ENCODE results near the gene PRKN. TPM values are rescaled to one million over a fixed set of nuclear protein-coding genes. Genes with fewer than 3 reads are reported as not detected.
"Not testable (repeated sequence)": the region's sequence is repeated elsewhere in the genome, so short reads cannot be mapped to it uniquely, and the experiment has no call there.

Gene PRKN
- total RNA-seq, 1 donor from 2014 or later, result 7.0 TPM

DNA sequence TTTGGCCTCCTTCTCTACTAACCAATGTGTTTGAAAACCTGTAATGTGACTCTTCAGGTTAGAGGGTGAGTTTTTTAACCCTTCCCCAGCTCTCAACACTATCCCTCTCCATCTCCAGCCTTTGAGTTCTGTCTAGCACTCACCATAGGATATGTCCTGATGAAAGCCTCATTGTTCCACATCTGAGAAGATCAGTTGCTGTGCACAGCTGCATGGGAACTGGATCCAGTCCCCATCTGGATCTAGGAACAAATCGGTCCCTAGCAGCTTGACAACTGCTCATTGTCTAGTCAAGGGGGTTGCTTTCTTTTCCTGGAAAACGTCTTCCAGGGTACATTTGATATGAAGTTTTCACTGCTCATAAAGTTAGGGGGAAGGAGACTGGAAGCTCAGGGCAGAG, 1408.3 kb downstream of the PRKN start:
- Mint-ChIP-seq H3K27me3 (ENCODE audit: unreplicated experiment) (no peaks in the 10 kb centered on the region), H3K27ac (ENCODE audit: unreplicated experiment) (no peak overlapping the region), H3K9me3 (ENCODE audit: unreplicated experiment) (peaks cover 2% of the 10 kb centered on the region), H3K4me3 (ENCODE audit: unreplicated experiment) (no peak overlapping the region), H3K4me1 (ENCODE audit: low read depth, unreplicated experiment) (no peaks in the 10 kb centered on the region), H3K36me3 (ENCODE audit: unreplicated experiment) (peaks cover 10% of the 10 kb centered on the region)
- TF ChIP-seq, protein P1, sequence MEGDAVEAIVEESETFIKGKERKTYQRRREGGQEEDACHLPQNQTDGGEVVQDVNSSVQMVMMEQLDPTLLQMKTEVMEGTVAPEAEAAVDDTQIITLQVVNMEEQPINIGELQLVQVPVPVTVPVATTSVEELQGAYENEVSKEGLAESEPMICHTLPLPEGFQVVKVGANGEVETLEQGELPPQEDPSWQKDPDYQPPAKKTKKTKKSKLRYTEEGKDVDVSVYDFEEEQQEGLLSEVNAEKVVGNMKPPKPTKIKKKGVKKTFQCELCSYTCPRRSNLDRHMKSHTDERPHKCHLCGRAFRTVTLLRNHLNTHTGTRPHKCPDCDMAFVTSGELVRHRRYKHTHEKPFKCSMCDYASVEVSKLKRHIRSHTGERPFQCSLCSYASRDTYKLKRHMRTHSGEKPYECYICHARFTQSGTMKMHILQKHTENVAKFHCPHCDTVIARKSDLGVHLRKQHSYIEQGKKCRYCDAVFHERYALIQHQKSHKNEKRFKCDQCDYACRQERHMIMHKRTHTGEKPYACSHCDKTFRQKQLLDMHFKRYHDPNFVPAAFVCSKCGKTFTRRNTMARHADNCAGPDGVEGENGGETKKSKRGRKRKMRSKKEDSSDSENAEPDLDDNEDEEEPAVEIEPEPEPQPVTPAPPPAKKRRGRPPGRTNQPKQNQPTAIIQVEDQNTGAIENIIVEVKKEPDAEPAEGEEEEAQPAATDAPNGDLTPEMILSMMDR (IDR thresholded peaks at IDR 0.05; ENCODE audit: partially characterized antibody, unreplicated experiment), result no peak
- DNase-seq, result no peak

DNA sequence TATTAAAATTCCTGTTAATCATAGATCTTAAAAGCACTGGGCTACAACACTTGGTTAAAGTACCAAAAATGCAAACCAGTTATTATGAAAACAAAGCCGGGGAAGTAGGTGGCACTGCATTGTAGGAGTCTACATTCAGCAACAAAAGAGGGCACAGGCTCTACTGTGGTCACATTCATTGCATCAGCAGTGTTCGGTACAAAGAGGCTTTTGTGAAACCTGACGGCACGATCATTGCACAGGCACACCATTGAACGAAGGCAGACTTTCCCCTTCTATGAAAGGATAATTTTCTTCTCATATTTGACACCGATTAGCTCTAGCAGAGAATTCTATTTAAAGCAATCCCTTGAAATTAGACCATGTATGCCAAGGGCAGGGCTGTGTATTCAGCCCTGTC, 1409.1 kb downstream of the PRKN start:
- no peak overlapping the region for H3K27ac Mint-ChIP-seq (ENCODE audit: unreplicated experiment)
- no peak for DNase-seq
- H3K27me3 Mint-ChIP-seq (ENCODE audit: unreplicated experiment), result no peaks in the 10 kb centered on the region
- TF ChIP-seq, protein P1 (IDR thresholded peaks at IDR 0.05; ENCODE audit: partially characterized antibody, unreplicated experiment), result no peak
- no peak overlapping the region for H3K4me3 Mint-ChIP-seq (ENCODE audit: unreplicated experiment)
- H3K36me3 Mint-ChIP-seq (ENCODE audit: unreplicated experiment), result peaks cover 10% of the 10 kb centered on the region
- no peaks in the 10 kb centered on the region for H3K4me1 Mint-ChIP-seq (ENCODE audit: low read depth, unreplicated experiment)
- peaks cover 2% of the 10 kb centered on the region for H3K9me3 Mint-ChIP-seq (ENCODE audit: unreplicated experiment)

DNA sequence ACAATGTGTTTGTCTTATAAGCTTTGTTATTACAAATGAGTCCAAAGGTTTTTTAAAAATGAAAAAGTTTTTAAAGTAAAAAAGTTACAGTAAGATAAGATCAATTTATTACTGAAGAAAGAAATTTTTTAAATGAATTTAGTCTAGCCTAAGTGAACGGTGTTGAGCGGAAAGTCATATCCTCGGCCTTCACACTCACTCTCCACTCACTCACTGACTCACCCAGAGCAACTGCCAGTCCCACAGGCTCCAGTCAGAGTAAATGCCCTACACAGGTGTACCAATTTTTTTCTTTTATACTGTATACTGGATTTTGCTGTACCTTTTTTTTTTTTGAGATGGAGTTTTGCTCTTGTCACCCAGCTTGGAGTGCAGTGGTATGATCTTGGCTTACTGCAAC, 1411.0 kb downstream of the PRKN start:
- TF ChIP-seq, protein P1 (IDR thresholded peaks at IDR 0.05; ENCODE audit: partially characterized antibody, unreplicated experiment), result no peak
- no peak overlapping the region for H3K4me3 Mint-ChIP-seq (ENCODE audit: unreplicated experiment)
- DNase-seq, result no peak
- no peaks in the 10 kb centered on the region for H3K4me1 Mint-ChIP-seq (ENCODE audit: low read depth, unreplicated experiment)
- peaks cover 2% of the 10 kb centered on the region for H3K9me3 Mint-ChIP-seq (ENCODE audit: unreplicated experiment)
- no peak overlapping the region for H3K27ac Mint-ChIP-seq (ENCODE audit: unreplicated experiment)
- H3K36me3 Mint-ChIP-seq (ENCODE audit: unreplicated experiment), result peaks cover 5% of the 10 kb centered on the region
- no peaks in the 10 kb centered on the region for H3K27me3 Mint-ChIP-seq (ENCODE audit: unreplicated experiment)

DNA sequence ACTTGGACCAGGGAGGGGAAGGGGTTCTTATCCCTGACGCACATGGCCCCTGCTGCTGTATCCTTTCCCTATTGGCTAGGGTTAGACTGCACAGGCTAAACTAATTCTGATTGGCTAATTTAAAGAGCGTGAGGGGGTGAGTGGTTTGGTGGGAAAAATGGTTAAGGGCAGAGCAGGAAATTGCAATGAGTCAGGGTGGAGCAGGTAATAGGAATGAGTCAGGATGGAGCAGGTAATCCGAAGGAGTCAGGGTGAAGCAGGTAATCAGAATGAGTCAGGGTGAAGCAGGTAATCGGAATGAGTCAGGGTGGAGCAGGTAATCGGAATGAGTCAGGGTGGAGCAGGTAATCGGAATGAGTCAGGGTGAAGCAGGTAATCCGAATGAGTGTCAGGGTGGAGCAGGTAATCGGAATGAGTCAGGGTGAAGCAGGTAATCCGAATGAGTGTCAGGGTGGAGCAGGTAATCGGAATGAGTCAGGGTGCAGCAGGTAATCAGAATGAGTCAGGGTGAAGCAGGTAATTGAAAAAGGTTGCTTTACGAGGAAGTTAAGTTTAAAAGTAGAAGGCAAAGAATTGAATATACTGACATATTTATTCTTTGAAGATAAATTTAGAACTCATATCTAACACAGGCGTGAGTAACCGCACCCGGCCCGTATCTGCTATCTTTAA, 1412.2 kb downstream of the PRKN start:
- not testable (repeated sequence) for H3K27ac Mint-ChIP-seq (ENCODE audit: unreplicated experiment); H3K9me3 Mint-ChIP-seq (ENCODE audit: unreplicated experiment); H3K4me1 Mint-ChIP-seq (ENCODE audit: low read depth, unreplicated experiment); DNase-seq; H3K27me3 Mint-ChIP-seq (ENCODE audit: unreplicated experiment); H3K36me3 Mint-ChIP-seq (ENCODE audit: unreplicated experiment); H3K4me3 Mint-ChIP-seq (ENCODE audit: unreplicated experiment)

DNA sequence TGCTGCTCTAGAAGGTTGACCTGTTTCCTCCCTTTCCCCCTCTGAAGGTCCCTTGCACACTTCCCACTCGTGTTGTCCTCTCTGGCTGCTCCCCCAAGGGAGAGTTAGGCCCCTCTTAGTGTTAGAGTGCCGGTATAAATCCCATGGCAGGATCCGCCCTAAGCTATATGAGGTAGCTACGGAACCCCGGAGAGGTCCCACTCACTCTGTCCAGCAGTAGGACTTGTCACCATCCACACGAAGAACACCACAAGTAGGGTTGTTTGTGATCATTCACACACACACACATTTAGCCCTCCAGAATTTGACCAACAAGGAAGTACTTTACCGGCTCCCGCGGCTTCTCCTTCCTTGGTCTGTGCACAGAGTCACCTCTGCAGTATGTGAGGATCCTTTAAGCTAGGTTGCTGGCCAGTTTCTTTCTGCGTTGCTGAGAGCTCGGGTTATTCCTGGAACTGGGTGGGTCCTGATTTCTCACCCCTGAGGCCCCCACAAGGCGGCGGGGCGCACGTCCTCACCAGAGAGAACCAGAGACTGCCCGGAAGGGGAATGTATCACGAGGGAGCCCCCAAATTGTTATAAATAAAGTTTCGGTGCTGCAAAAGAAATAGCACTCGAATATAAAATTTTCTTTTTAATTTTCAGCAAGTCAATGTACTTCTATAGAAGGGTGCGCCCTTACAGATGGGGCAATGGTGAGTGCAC, 1412.9 kb downstream of the PRKN start:
- H3K36me3 Mint-ChIP-seq (ENCODE audit: unreplicated experiment), result not testable (repeated sequence)

DNA sequence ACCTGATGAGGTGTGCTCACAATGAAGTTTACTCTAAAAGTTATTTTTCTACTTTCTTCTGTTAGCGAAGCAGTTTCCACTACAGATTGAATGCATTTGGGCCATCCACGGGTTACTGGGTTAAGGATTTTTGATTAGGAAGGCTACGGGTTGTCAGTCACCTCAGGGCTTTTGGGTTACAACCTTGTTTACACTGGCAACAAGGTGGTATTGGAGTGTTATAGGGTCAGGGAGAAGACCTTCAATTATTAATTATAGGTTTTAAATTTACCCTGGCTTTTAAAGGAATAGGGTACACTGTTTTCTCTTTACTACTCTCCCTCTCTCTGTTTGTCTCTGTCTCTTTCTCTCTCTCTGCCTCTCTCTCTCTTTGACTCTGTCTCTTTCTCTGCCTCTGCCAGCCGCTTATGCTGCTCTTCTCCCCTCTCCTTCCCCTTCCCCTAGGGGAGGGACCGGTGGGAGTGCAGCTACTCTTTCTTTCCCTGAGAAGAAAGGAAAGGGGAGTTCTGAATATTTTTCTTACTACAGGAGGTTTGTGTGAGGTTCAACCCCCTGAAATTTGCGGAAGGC, 1413.5 kb downstream of the PRKN start:
- Mint-ChIP-seq H3K27me3 (ENCODE audit: unreplicated experiment) (no peaks in the 10 kb centered on the region), H3K4me3 (ENCODE audit: unreplicated experiment) (no peak overlapping the region), H3K36me3 (ENCODE audit: unreplicated experiment) (peaks cover 5% of the 10 kb centered on the region), H3K9me3 (ENCODE audit: unreplicated experiment) (peaks cover 2% of the 10 kb centered on the region), H3K27ac (ENCODE audit: unreplicated experiment) (no peak overlapping the region), H3K4me1 (ENCODE audit: low read depth, unreplicated experiment) (no peaks in the 10 kb centered on the region)
- no peak for DNase-seq
- TF ChIP-seq, protein P1 (IDR thresholded peaks at IDR 0.05; ENCODE audit: partially characterized antibody, unreplicated experiment), result no peak

More for the DNA sequence above, 1412.9 kb downstream of the PRKN start:
- H3K27me3 Mint-ChIP-seq (ENCODE audit: unreplicated experiment); DNase-seq; H3K4me1 Mint-ChIP-seq (ENCODE audit: low read depth, unreplicated experiment); H3K4me3 Mint-ChIP-seq (ENCODE audit: unreplicated experiment); H3K27ac Mint-ChIP-seq (ENCODE audit: unreplicated experiment); H3K9me3 Mint-ChIP-seq (ENCODE audit: unreplicated experiment): not testable (repeated sequence)

DNA sequence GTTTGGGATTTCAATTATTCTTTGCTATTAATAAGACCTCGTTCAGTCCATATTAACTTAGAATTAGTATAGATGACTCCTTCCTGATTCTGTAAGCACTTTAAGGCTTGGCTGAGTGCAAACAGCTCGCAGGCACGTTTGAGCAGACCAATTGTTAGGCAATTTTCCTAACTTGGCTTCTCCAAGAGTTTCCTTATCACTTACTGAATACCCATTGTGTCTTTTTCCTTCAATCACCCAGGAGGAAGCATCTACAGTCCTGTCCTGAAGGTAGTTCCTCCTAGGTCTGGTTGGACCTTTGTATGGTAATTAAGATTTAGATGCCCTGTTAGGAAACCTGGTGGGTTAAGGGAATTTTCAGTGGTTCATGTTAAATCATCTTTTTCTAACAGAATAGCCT, 1414.1 kb downstream of the PRKN start:
- not testable (repeated sequence) for H3K4me3 Mint-ChIP-seq (ENCODE audit: unreplicated experiment); H3K27me3 Mint-ChIP-seq (ENCODE audit: unreplicated experiment); H3K4me1 Mint-ChIP-seq (ENCODE audit: low read depth, unreplicated experiment); H3K9me3 Mint-ChIP-seq (ENCODE audit: unreplicated experiment); H3K36me3 Mint-ChIP-seq (ENCODE audit: unreplicated experiment); H3K27ac Mint-ChIP-seq (ENCODE audit: unreplicated experiment); DNase-seq

DNA sequence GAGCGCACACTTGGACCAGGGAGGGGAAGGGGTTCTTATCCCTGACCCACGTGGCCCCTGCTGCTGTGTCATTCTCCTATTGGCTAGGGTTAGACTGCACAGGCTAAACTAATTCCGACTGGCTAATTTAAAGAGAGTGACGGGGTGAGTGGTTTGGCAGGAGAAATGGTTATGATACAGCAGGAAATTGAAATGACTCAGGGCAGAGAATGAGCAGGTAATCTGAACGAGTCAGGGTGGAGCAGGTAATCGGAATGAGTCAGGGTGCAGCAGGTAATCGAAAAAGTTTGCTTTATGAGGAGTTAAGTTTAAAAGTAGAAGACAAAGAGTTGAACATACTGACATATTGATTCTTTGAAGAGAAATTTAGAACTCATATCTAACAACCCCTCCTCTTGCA, 1417.8 kb downstream of the PRKN start:
- H3K27me3 Mint-ChIP-seq (ENCODE audit: unreplicated experiment); H3K27ac Mint-ChIP-seq (ENCODE audit: unreplicated experiment); H3K9me3 Mint-ChIP-seq (ENCODE audit: unreplicated experiment); DNase-seq; H3K4me1 Mint-ChIP-seq (ENCODE audit: low read depth, unreplicated experiment); H3K36me3 Mint-ChIP-seq (ENCODE audit: unreplicated experiment); H3K4me3 Mint-ChIP-seq (ENCODE audit: unreplicated experiment): not testable (repeated sequence)
